CD4-positive, alpha-beta T cell treated with Interleukin-4 for 4 hours (primary cell): ENCODE measurements around the gene KIAA1671.

Experiments
- DNase-seq: peaks from one replicate; pipeline ENCODE4 v3.0.0-alpha.2; 2020

The KIAA1671 gene

GRCh38 chr22:25048659-25049647, 96.4 kb downstream of the KIAA1671 start:
- peak; percentile 66 for DNase-seq

GRCh38 chr22:25049770-25050169, 97.3 kb downstream of the KIAA1671 start:
- no peak for DNase-seq

GRCh38 chr22:25050566-25050965, 98.0 kb downstream of the KIAA1671 start:
- no peak for DNase-seq

- no peak for DNase-seq
Measured at GRCh38 chr22:25051073-25051472, 98.6 kb downstream of the KIAA1671 start.

GRCh38 chr22:25051983-25052710, 99.6 kb downstream of the KIAA1671 start:
- DNase-seq, result no peak

- no peak for DNase-seq
Measured at GRCh38 chr22:25053153-25053805, 100.8 kb downstream of the KIAA1671 start.

- DNase-seq, result peak; percentile 30
Measured at GRCh38 chr22:25054943-25055511, 102.5 kb downstream of the KIAA1671 start.

- peak; percentile 71 for DNase-seq
Measured at GRCh38 chr22:25057013-25057881, 104.7 kb downstream of the KIAA1671 start.

- DNase-seq, result no peak
Measured at GRCh38 chr22:25059438-25059837, 106.9 kb downstream of the KIAA1671 start.

- DNase-seq, result peak; percentile 43
Measured at GRCh38 chr22:25060522-25061071, 108.1 kb downstream of the KIAA1671 start.

- DNase-seq, result no peak
Measured at GRCh38 chr22:25061134-25061533, 108.6 kb downstream of the KIAA1671 start.

- DNase-seq, result no peak
Measured at GRCh38 chr22:25061605-25062376, 109.3 kb downstream of the KIAA1671 start.

GRCh38 chr22:25062386-25063085, 110.0 kb downstream of the KIAA1671 start:
- DNase-seq, result peak; percentile 89

- DNase-seq, result no peak
Measured at GRCh38 chr22:25064894-25065560, 112.5 kb downstream of the KIAA1671 start.

GRCh38 chr22:25066861-25067435, 114.4 kb downstream of the KIAA1671 start:
- no peak for DNase-seq

- DNase-seq, result peak; percentile 94
Measured at GRCh38 chr22:25067851-25068421, 115.4 kb downstream of the KIAA1671 start.

GRCh38 chr22:25068707-25069106, 116.2 kb downstream of the KIAA1671 start:
- DNase-seq, result peak; percentile 31

- no peak for DNase-seq
Measured at GRCh38 chr22:25069426-25069757, 116.9 kb downstream of the KIAA1671 start.
